ENCODE data around the gene BCORL1. TPM values are rescaled to one million over a fixed set of nuclear protein-coding genes. Genes with fewer than 3 reads are reported as not detected.

BCORL1 gene
- total RNA-seq, result 1.6 and 1.8 TPM in 2 replicates

GRCh38 chrX:129982300-129983251, at the start of gene BCORL1:
Gene BCORL1 (plus strand): TSS chrX:129982635. CDS start chrX:130005232, 22,597 bp downstream.

Other genes starting within 250 kb of the BCORL1 start
- 0.59 and 7.0 TPM in 2 replicates for gene XPNPEP2, start 243.7 kb upstream of the BCORL1 start, total RNA-seq
- gene SASH3, start 202.7 kb upstream of the BCORL1 start, total RNA-seq, result not detected in 2 replicates
- 29.5 and 30.9 TPM in 2 replicates for gene ZDHHC9, start 138.7 kb upstream of the BCORL1 start, total RNA-seq
- 28.3 and 32.6 TPM in 2 replicates for gene UTP14A, start 76.5 kb upstream of the BCORL1 start, total RNA-seq
- gene ELF4, start 127.9 kb downstream of the BCORL1 start, total RNA-seq, result 9.2 and 13.7 TPM in 2 replicates
- gene AIFM1, start 183.2 kb downstream of the BCORL1 start, total RNA-seq, result 15.1 and 16.8 TPM in 2 replicates
- 0.37 and 0.39 TPM in 2 replicates for gene RAB33A, start 189.3 kb downstream of the BCORL1 start, total RNA-seq

Data from subcutaneous preadipocyte (primary cell).